ENCODE results near the gene JCAD. TPM values are rescaled to one million over a fixed set of nuclear protein-coding genes. Genes with fewer than 3 reads are reported as not detected.

The JCAD gene
- total RNA-seq, 1 donor from 2014 or later = 31.0 TPM

DNA sequence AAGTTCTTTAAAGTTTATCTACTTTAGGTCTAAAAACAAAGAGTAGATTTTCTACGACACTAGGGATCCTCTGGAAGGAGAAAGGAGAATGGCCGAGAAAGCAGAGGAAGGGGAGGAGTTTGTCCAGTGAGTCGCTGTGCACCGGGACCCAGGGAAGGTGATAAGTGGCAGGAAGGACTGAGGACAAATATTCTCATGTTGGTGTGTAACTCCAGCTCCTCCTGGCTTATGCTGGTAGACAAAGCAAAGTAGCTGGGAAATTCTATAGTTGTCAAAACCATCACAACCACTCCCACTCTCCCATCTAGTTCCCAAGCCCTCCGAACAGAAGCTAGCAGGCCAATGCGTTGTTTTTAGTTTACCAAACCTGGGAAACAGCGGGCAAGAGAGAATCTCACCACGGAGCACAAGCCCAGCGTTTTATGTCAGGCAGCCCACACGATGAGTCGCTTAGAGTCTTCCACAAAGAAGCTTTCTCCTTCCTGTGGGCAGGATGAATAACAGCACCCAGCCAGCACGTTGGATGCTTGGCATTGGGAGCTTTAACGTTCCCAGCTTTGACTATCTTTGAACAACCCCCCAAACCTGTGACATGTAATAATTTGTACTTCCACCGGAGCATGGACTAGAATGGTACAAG, 32.9 kb upstream of the JCAD start:
- peaks cover 4% of the 10 kb centered on the region for H3K27me3 Mint-ChIP-seq
- H3K27ac Mint-ChIP-seq = no peak overlapping the region
- H3K4me1 Mint-ChIP-seq (ENCODE audit: unreplicated experiment) = peaks cover 23% of the 10 kb centered on the region
- no peak overlapping the region for H3K4me3 Mint-ChIP-seq
- no peaks in the 10 kb centered on the region for H3K36me3 Mint-ChIP-seq
- TF ChIP-seq, protein P1, sequence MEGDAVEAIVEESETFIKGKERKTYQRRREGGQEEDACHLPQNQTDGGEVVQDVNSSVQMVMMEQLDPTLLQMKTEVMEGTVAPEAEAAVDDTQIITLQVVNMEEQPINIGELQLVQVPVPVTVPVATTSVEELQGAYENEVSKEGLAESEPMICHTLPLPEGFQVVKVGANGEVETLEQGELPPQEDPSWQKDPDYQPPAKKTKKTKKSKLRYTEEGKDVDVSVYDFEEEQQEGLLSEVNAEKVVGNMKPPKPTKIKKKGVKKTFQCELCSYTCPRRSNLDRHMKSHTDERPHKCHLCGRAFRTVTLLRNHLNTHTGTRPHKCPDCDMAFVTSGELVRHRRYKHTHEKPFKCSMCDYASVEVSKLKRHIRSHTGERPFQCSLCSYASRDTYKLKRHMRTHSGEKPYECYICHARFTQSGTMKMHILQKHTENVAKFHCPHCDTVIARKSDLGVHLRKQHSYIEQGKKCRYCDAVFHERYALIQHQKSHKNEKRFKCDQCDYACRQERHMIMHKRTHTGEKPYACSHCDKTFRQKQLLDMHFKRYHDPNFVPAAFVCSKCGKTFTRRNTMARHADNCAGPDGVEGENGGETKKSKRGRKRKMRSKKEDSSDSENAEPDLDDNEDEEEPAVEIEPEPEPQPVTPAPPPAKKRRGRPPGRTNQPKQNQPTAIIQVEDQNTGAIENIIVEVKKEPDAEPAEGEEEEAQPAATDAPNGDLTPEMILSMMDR (conservative IDR thresholded peaks at IDR 0.05) = no peak
- no peak for DNase-seq (ENCODE audit: extremely low spot score, unreplicated experiment)
- no peaks in the 10 kb centered on the region for H3K9me3 Mint-ChIP-seq

DNA sequence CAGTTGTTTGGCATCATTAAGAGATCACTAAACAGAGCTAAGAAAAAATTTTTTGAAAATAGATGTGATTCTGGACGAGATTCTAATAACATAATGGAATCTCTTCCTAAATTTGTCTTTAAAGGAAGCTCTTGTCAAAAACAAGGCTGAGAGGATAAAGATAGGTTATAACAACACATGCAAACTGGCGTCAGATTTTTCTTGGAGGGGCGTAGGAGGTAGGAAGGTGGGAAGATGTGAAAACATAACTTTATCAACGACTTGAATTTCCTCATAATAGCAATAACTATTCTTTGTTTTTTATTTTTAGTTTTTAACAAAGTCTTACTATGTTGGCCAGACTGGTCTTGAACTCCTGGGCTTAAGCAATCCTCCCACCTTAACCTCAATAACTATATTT, 31.8 kb upstream of the JCAD start:
- Mint-ChIP-seq H3K27me3 (peaks cover 4% of the 10 kb centered on the region), H3K4me3 (no peak overlapping the region), H3K36me3 (no peaks in the 10 kb centered on the region), H3K9me3 (no peaks in the 10 kb centered on the region), H3K27ac (no peak overlapping the region), H3K4me1 (ENCODE audit: unreplicated experiment) (peaks cover 23% of the 10 kb centered on the region)
- no peak for DNase-seq (ENCODE audit: extremely low spot score, unreplicated experiment)
- TF ChIP-seq, protein P1 (conservative IDR thresholded peaks at IDR 0.05) = no peak

DNA sequence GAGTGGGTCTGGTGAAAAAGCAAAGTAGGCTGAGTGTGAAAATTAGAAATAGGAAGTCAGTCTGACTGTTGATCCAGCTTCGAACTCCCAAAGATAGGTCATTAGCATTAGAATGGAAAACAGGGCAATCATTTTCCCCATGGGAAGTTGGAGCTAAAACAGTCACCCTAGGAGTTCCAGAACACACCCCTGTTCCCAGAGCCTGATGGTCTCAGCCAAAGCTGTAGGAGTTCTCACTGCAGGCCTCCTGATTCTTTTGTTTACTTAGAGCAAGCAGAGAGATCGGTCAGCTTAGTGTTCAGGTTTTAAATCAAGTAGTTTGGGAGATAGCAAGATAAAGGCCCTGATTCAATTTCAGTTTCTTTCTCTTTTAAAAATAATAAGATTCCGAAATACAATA, 28.8 kb upstream of the JCAD start:
- TF ChIP-seq, protein P1 (conservative IDR thresholded peaks at IDR 0.05) = no peak
- H3K27ac Mint-ChIP-seq = no peak overlapping the region
- H3K4me1 Mint-ChIP-seq (ENCODE audit: unreplicated experiment) = peaks cover 16% of the 10 kb centered on the region
- DNase-seq (ENCODE audit: extremely low spot score, unreplicated experiment) = no peak
- H3K4me3 Mint-ChIP-seq = no peak overlapping the region
- H3K9me3 Mint-ChIP-seq = no peaks in the 10 kb centered on the region
- H3K27me3 Mint-ChIP-seq = no peaks in the 10 kb centered on the region
- no peaks in the 10 kb centered on the region for H3K36me3 Mint-ChIP-seq

DNA sequence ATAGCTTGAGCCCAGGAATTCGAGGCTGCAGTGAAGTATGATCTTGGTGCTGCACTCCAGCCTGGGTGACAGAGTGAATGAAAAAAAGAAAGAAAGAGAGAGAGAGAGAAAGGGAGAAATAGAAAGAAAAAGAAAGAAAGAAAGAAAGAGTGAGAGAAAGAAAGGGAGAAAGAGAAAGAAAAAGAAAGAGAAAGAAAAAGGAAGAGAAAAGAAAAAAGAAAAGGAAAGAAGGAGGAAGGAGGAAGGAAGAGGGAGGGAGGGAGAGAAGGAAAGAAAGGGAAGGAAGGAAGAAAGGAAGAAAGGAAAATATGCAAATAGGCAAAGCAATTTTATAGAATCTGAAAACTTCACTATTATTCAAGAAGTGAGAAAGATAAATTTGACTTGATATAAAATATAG, 24.5 kb upstream of the JCAD start:
- TF ChIP-seq, protein P1 (conservative IDR thresholded peaks at IDR 0.05) = no peak
- Mint-ChIP-seq H3K27me3 (no peaks in the 10 kb centered on the region), H3K27ac (no peak overlapping the region), H3K36me3 (no peaks in the 10 kb centered on the region), H3K9me3 (peaks cover 14% of the 10 kb centered on the region), H3K4me1 (ENCODE audit: unreplicated experiment) (peaks cover 9% of the 10 kb centered on the region), H3K4me3 (no peak overlapping the region)
- no peak for DNase-seq (ENCODE audit: extremely low spot score, unreplicated experiment)

DNA sequence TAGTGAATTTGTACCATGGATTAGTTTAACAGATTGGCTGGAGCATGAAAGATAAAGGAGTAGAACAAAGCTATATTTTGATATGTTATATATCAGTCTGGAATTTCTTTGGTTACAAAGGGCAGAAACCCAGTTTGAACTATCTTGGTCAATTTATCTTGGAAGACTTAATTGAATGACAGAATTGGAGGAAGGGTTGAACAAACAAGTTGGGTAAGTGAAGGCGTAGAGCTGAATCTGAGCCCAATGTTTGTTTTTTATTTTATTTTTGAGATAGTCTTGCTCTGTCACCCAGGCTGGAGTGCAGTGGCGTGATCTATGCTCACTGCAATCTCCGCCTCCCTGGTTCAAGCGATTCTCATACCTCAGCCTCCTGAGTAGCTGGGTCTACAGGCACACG, 21.8 kb upstream of the JCAD start:
- Mint-ChIP-seq H3K27me3 (no peaks in the 10 kb centered on the region), H3K4me3 (no peak overlapping the region), H3K9me3 (peaks cover 14% of the 10 kb centered on the region), H3K27ac (no peak overlapping the region), H3K4me1 (ENCODE audit: unreplicated experiment) (peaks cover 4% of the 10 kb centered on the region), H3K36me3 (no peaks in the 10 kb centered on the region)
- no peak for DNase-seq (ENCODE audit: extremely low spot score, unreplicated experiment)
- TF ChIP-seq, protein P1 (conservative IDR thresholded peaks at IDR 0.05) = no peak

DNA sequence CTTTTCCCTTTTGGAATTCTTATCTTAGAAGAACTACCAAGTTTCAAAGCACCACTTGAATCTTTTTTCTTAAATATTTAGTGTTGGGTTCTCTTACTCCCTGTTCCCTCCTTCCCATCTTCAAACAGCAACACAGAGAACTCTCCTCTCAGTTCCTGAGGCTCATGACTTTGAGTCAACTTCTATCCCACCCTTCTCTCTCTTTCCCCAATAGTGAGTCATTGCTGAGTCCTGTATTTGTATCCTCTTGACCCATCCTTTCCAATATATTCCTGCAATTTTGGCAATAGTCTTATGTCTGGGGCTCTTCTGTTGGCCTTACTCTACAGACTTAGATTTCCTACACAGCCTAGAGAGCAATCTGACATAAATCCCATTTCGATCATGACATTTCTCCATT, 20.8 kb upstream of the JCAD start:
- peaks cover 14% of the 10 kb centered on the region for H3K9me3 Mint-ChIP-seq
- TF ChIP-seq, protein P1 (conservative IDR thresholded peaks at IDR 0.05) = no peak
- DNase-seq (ENCODE audit: extremely low spot score, unreplicated experiment) = no peak
- H3K4me1 Mint-ChIP-seq (ENCODE audit: unreplicated experiment) = peaks cover 4% of the 10 kb centered on the region
- no peak overlapping the region for H3K4me3 Mint-ChIP-seq
- no peaks in the 10 kb centered on the region for H3K36me3 Mint-ChIP-seq
- H3K27me3 Mint-ChIP-seq = no peaks in the 10 kb centered on the region
- H3K27ac Mint-ChIP-seq = no peak overlapping the region

Measured in type B pancreatic cell (in vitro differentiated cells).